Measurements from ENCODE around the gene TMEM9.

GRCh38 chr1:201155354-201155753, 1.1 kb upstream of the TMEM9 start:
- no peak for TF ChIP-seq POLR2A (IDR thresholded peaks at IDR 0.05; ENCODE audit: low read depth, low read length)
- TF ChIP-seq CTCF (IDR thresholded peaks at IDR 0.05; ENCODE audit: extremely low read depth in 1 of 2, insufficient read depth in 1 of 2, low read depth in 1 of 2, low read length in 2 of 2): no peak
